SK-N-SH (cell line): Measurements from ENCODE around the gene TMEM106B. TPM values are rescaled to one million over a fixed set of nuclear protein-coding genes. Genes with fewer than 3 reads are reported as not detected.

Experiments used
- CTCF ChIA-PET: fragments of 300-600, 350-600 bp; formaldehyde crosslinking; extraction: SDS; loops from one replicate; lab custom pipeline; 2021; lab: Yijun Ruan, JAX
- POLR2A ChIA-PET: fragments of 350-600 bp; sonication (Branson Sonifier 250); formaldehyde crosslinking; extraction: SDS; loops from one replicate; lab custom pipeline; 2020; ENCODE audit warnings: antibody characterized with exemption, inconsistent platforms; lab: Yijun Ruan, JAX
- DNase-seq: peaks from one replicate; pipeline ENCODE4 v3.0.0; 2012
- H2AFZ ChIP-seq: fragments of 200-600 bp; sonication (generic); 2 replicates; pipeline ENCODE4 v1.8.1; 2016; ENCODE audit warnings: antibody characterized with exemption, mild to moderate bottlenecking, low read depth
- H3F3A ChIP-seq: fragments of 200-600 bp; sonication (generic); replicated peaks from 2 replicates; pipeline ENCODE3; 2016; ENCODE audit warnings: antibody characterized with exemption, mild to moderate bottlenecking; ENCODE audit not compliant: insufficient read depth
- H3K27ac ChIP-seq, 2 experiments: fragments of 200-500 bp in 1 of 2; fragments of 200-600 bp in 1 of 2; sonication (Bioruptor generic) in 1 of 2; sonication (generic), shearing (Covaris generic) in 1 of 2; 2 replicates each; pipeline versions ENCODE4 v1.5.1 to v1.6.1; 2014 to 2016; ENCODE audit warnings: low read depth in 2 of 2, inconsistent platforms in 1 of 2, low read length in 1 of 2, mild to moderate bottlenecking in 1 of 2, mixed read lengths in 1 of 2
- H3K27me3 ChIP-seq: fragments of 200-600 bp; sonication (generic), shearing (Covaris generic); 2 replicates; pipeline ENCODE4 v1.6.1; 2016; ENCODE audit warnings: mixed run types; ENCODE audit not compliant: insufficient read depth
- H3K36me3 ChIP-seq, 2 experiments: fragments of 200-500 bp in 1 of 2; fragments of 200-600 bp in 1 of 2; sonication (Bioruptor generic) in 1 of 2; sonication (generic) in 1 of 2; replicated peaks in 1 of 2; 2 replicates each; pipeline versions ENCODE3 to v1.5.1; 2014 to 2016; ENCODE audit warnings: low read length in 1 of 2, mild to moderate bottlenecking in 1 of 2; ENCODE audit not compliant: insufficient read depth in 2 of 2, control insufficient read depth in 1 of 2
- H3K4me1 ChIP-seq, 2 experiments: fragments of 200-500 bp in 1 of 2; fragments of 200-600 bp in 1 of 2; sonication (Bioruptor generic) in 1 of 2; sonication (generic), shearing (Covaris generic) in 1 of 2; 2 replicates each; pipeline versions ENCODE4 v1.5.1 to v1.6.1; 2014 to 2016; ENCODE audit warnings: low read depth in 1 of 2, low read length in 1 of 2, mixed run types in 1 of 2; ENCODE audit not compliant: insufficient read depth in 2 of 2, control insufficient read depth in 1 of 2
- H3K4me2 ChIP-seq: fragments of 200-600 bp; sonication (generic), shearing (Covaris generic); 2 replicates; pipeline ENCODE4 v1.6.1; 2017; ENCODE audit warnings: mixed run types
- H3K4me3 ChIP-seq, 2 experiments: fragments of 200-500 bp in 1 of 2; fragments of 200-600 bp in 1 of 2; sonication (Bioruptor generic) in 1 of 2; sonication (generic), shearing (Covaris generic) in 1 of 2; 2 replicates each; pipeline versions ENCODE4 v1.5.1 to v1.8.1; 2014 to 2016; ENCODE audit warnings: low read depth in 2 of 2, inconsistent platforms in 1 of 2, low read length in 1 of 2, mild to moderate bottlenecking in 1 of 2, mixed read lengths in 1 of 2, moderate library complexity in 1 of 2
- H3K79me2 ChIP-seq: fragments of 200-600 bp; sonication (generic); 2 replicates; pipeline ENCODE4 v1.8.1; 2017; ENCODE audit warnings: mild to moderate bottlenecking; ENCODE audit not compliant: insufficient read depth
- H3K9ac ChIP-seq: fragments of 200-600 bp; sonication (generic); 2 replicates; pipeline ENCODE4 v1.6.1; 2017; ENCODE audit warnings: mixed run types
- H3K9me2 ChIP-seq: fragments of 200-600 bp; sonication (generic); 2 replicates; pipeline ENCODE4 v1.6.1; 2017; ENCODE audit warnings: mixed run types
- H3K9me3 ChIP-seq: fragments of 200-600 bp; sonication (generic); 2 replicates; pipeline ENCODE4 v1.6.1; 2017; ENCODE audit warnings: mixed run types, mild to moderate bottlenecking, moderate library complexity
- H4K20me1 ChIP-seq: fragments of 200-600 bp; sonication (generic); 2 replicates; pipeline ENCODE4 v1.6.1; 2017; ENCODE audit warnings: mild to moderate bottlenecking, mixed run types; ENCODE audit not compliant: insufficient read depth
- CTCF ChIP-seq: fragments of 200-600 bp; sonication (generic); IDR thresholded peaks from 2 replicates; pipeline ENCODE4 v1.6.1; 2017; ENCODE audit warnings: antibody characterized with exemption, mild to moderate bottlenecking, moderate library complexity
- EP300 ChIP-seq, 2 experiments: IDR thresholded peaks; 2 replicates each; pipeline versions ENCODE4 v1.4.0 to v1.6.1; 2012; ENCODE audit warnings: borderline replicate concordance in 1 of 2, low read depth in 1 of 2, low read length in 1 of 2
- EZH2phosphoT487 ChIP-seq: fragments of 200-600 bp; sonication (generic); IDR thresholded peaks from 2 replicates; pipeline ENCODE4 v1.6.1; 2017; ENCODE audit warnings: low read depth, mixed run types, mild to moderate bottlenecking, antibody characterized with exemption, moderate library complexity, borderline replicate concordance
- FOSL2 ChIP-seq: IDR thresholded peaks from 2 replicates; pipeline ENCODE4 v1.4.0; 2012; ENCODE audit warnings: low read depth, mild to moderate bottlenecking, moderate library complexity, borderline replicate concordance
- FOXJ3 ChIP-seq: sonication (generic); formaldehyde crosslinking; IDR thresholded peaks from 2 replicates; pipeline ENCODE4 v1.5.1; 2020; ENCODE audit warnings: mild to moderate bottlenecking, missing genetic modification reagents
- FOXM1 ChIP-seq: IDR thresholded peaks from 2 replicates; pipeline ENCODE4 v1.4.0; 2012; ENCODE audit warnings: low read depth, mild to moderate bottlenecking
- GATA2 ChIP-seq: sonication (generic); formaldehyde crosslinking; IDR thresholded peaks from 2 replicates; pipeline ENCODE4 v1.5.0; 2020; ENCODE audit warnings: mild to moderate bottlenecking, missing genetic modification reagents
- JUND ChIP-seq: IDR thresholded peaks from 2 replicates; pipeline ENCODE4 v1.4.0; 2012
- MEF2A ChIP-seq: IDR thresholded peaks from 2 replicates; pipeline ENCODE4 v1.4.0; 2012; ENCODE audit warnings: low read depth, borderline replicate concordance
- MXI1 ChIP-seq: IDR thresholded peaks from 2 replicates; pipeline ENCODE4 v1.6.1; 2012; ENCODE audit warnings: mild to moderate bottlenecking, low read depth, low read length, improper control_type of control experiment
- NRF1 ChIP-seq: IDR thresholded peaks from 2 replicates; pipeline ENCODE4 v1.6.1; 2012; ENCODE audit warnings: low read depth, mild to moderate bottlenecking, low read length
- RCOR1 ChIP-seq: fragments of 150-350 bp; IDR thresholded peaks from 2 replicates; pipeline ENCODE4 v1.6.1; 2017; ENCODE audit warnings: antibody characterized with exemption, low read length
- RFX5 ChIP-seq: IDR thresholded peaks from 2 replicates; pipeline ENCODE4 v1.6.1; 2012; ENCODE audit warnings: mild to moderate bottlenecking, improper control_type of control experiment, low read length
- RXRA ChIP-seq: IDR thresholded peaks from 2 replicates; pipeline ENCODE4 v1.4.0; 2012; ENCODE audit warnings: low read depth, mild to moderate bottlenecking, borderline replicate concordance
- SIN3A ChIP-seq: IDR thresholded peaks from 2 replicates; pipeline ENCODE4 v1.6.1; 2012; ENCODE audit warnings: low read depth, mild to moderate bottlenecking, low read length, moderate library complexity, borderline replicate concordance
- TAF1 ChIP-seq: IDR thresholded peaks from 2 replicates; pipeline ENCODE4 v1.6.1; 2012; ENCODE audit warnings: low read depth, mild to moderate bottlenecking, low read length, moderate library complexity, borderline replicate concordance
- TCF12 ChIP-seq: IDR thresholded peaks from 2 replicates; pipeline ENCODE4 v1.4.0; 2012
- TEAD4 ChIP-seq: IDR thresholded peaks from 2 replicates; pipeline ENCODE4 v1.4.0; 2012; ENCODE audit warnings: mild to moderate bottlenecking, borderline replicate concordance; ENCODE audit not compliant: insufficient read depth
- ZBTB33 ChIP-seq: IDR thresholded peaks from 2 replicates; pipeline ENCODE4 v1.4.0; 2012; ENCODE audit warnings: low read depth, borderline replicate concordance
- polyA plus RNA-seq, 3 experiments: library from polyadenylated mRNA; depleted of rRNA; stranded (reverse); fragments of >200 nt; gene quantifications; 2 replicates each; pipeline ENCODE4 v1.2.3, GENCODE V29; 2012
- TF ChIP-seq, protein P1 (sequence below): fragments of 150-350 bp; IDR thresholded peaks from 2 replicates; pipeline ENCODE4 v1.6.1; 2016; ENCODE audit warnings: mild to moderate bottlenecking, low read depth, low read length

The TMEM106B gene
- polyA plus RNA-seq, 1 of the 3 experiments (the other 2 are of a cell fraction) = 20.4 TPM

DNA sequence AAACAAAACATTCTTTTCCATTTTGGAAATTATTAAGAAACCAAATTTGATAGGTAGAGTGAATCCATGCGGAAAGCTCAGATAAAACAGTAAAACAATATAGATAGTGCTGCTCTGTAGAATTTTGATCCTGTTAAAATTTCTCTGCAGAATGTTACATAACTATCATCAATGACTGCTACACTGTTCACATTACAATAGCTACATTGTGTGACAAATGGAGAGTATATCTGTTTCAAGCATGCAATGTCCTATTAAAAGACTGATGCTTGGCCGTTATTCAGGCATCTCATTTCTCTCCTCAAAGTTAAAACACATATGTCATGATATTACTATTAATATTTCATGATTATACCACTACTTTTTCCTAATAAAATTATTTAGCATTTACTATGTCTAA, 14.7 kb upstream of the TMEM106B start (continued):
- no peak for TF ChIP-seq CTCF
- TF ChIP-seq TAF1 = no peak
- no peak for TF ChIP-seq GATA2 (CRISPR knock-in tag)

- Histone ChIP-seq H3K9me3 (no peaks in the 10 kb centered on the region), H3K4me1 (no peaks in the 10 kb centered on the region; a peak in 1 of 4 replicates), H3K4me3 (no peak overlapping the region), H4K20me1 (no peaks in the 10 kb centered on the region), H3K27ac (no peak overlapping the region), H3K9me2 (no peaks in the 10 kb centered on the region; the same call in 1 of the 2 replicates), H3K4me2 (no peak overlapping the region), H3K9ac (no peak overlapping the region), H2AFZ (no peak overlapping the region), H3K79me2 (no peaks in the 10 kb centered on the region), H3K27me3 (no peaks in the 10 kb centered on the region), H3K36me3 (no peaks in the 10 kb centered on the region), H3F3A (no peaks in the 10 kb centered on the region)
- DNase-seq = no peak
- TF ChIP-seq FOXJ3 (CRISPR knock-in tag) (no peak), FOSL2 (no peak), EZH2phosphoT487 (no peak), RFX5 (no peak), FOXM1 (no peak), ZBTB33 (no peak), MXI1 (no peak), TCF12 (no peak), JUND (no peak), MEF2A (no peak), EP300 (IDR thresholded peaks at IDR 0.05; ENCODE audit: borderline replicate concordance in 1 of 2, low read depth in 1 of 2, low read length in 1 of 2) (no peak), NRF1 (no peak), TEAD4 (no peak), RCOR1 (no peak), RXRA (no peak), SIN3A (no peak)
- TF ChIP-seq, protein P1, sequence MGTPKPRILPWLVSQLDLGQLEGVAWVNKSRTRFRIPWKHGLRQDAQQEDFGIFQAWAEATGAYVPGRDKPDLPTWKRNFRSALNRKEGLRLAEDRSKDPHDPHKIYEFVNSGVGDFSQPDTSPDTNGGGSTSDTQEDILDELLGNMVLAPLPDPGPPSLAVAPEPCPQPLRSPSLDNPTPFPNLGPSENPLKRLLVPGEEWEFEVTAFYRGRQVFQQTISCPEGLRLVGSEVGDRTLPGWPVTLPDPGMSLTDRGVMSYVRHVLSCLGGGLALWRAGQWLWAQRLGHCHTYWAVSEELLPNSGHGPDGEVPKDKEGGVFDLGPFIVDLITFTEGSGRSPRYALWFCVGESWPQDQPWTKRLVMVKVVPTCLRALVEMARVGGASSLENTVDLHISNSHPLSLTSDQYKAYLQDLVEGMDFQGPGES = no peak
- POLR2A ChIA-PET = no interaction called here
- CTCF ChIA-PET = interaction anchor here (1.0 kb wide), 1 partner anchor 79 kb away, joined by 3 read pairs; no protein-coding TSS in a partner anchor
Observed at GRCh38 chr7:12199363-12199762, 11.7 kb upstream of the TMEM106B start.
